Right renal cortex interstitium (tissue), 3 donors: ENCODE data around the gene MED23. TPM values are rescaled to one million over a fixed set of nuclear protein-coding genes. Genes with fewer than 3 reads are reported as not detected.

Experiments used
- DNase-seq, 3 donors: peaks; one replicate each; pipeline ENCODE4 v3.0.0-alpha.2; 2013; ENCODE audit warnings: low read depth in 3 of 3, low spot score in 2 of 3
- polyA plus RNA-seq, 3 donors: library from polyadenylated mRNA; unstranded; fragments of 120-200 nt; gene quantifications; one replicate each; pipeline ENCODE4 v1.2.1, GENCODE V29; 2013; ENCODE audit not compliant: insufficient read length in 3 of 3

MED23 gene
- 10 to 100 TPM; 50.0 to 52.3 (median 50.7) TPM for polyA plus RNA-seq

DNA sequence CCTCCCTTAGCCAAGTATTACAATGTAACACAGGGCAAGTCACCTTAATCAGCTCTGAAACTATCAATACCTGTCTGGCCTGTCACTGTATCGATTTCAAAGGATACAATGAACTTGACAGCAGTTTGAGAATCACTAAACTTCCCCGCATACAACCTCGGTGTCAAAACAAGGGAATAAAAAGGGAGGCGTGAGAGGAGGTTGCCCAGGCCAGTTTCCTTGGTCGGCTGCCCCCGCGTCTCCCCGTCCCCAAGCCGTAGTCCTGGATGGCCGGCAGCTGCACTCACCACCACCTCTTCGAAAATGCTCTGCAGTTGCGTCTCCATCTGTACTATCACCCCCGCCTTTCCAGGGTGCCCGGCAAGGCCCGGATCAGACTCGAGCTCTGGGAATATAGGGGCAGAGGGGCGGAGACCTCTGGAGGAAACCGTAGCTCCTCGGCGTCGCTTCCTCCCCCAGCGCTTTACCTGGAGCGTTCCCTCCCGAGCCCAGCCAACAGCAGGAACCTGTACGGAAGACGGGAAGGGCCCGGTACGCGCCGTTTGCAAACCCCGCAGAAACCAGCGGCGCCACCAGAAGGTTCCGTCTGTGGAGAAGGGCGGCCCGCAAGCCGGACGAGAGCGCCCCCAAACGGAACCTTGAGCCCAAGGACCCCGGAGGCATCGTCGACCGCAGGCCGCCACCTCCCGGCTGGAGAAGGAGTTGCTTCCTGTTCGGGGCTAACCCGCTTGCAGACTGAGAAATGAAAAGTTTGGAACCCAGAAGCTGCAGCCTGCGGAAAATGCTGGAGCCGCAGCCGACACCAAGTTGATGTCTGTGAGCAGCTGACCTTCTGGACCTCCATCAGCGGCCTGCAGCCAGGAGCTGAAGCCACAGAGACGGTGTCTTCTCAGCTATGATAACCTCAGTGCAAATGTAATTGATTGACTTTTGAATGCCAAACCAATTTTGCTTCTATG is at the start of gene MED23:
MED23 (minus strand) TSS at position 519 of the 959 bp plus-strand sequence; CDS start at position 326, 193 bp downstream.
- peak; percentile 89 to 92 (median 90) for DNase-seq

GRCh38 chr6:131673184-131673583 is 45.1 kb upstream of the MED23 start:
- DNase-seq, result no peak

DNA sequence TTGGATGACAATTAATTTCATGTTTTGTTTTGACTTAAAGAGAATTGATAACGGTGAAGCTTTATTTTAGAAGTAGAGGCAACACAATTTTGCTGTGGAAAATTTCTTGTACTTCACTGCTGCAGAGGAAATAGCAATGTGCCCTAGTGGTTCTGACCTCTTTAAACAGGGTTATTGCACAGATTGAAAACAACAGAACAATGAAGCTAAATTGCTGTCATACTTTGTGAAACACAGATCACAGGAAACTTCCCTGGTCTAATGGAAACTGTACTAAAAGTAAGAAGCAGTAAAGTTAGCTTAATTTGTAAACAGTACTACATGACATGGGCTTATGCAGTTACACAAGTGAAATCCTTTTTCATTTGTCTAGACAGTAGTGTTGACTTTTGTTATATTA is 41.8 kb upstream of the MED23 start:
- DNase-seq, result no peak

GRCh38 chr6:131663578-131664165 is 35.6 kb upstream of the MED23 start:
- DNase-seq, result no peak

GRCh38 chr6:131660195-131660594 is 32.2 kb upstream of the MED23 start:
- no peak for DNase-seq

- DNase-seq, result no peak
These were observed 30.2 kb upstream of the MED23 start for GRCh38 chr6:131658287-131658686.

GRCh38 chr6:131657630-131658111 is 29.6 kb upstream of the MED23 start:
- no peak for DNase-seq

DNA sequence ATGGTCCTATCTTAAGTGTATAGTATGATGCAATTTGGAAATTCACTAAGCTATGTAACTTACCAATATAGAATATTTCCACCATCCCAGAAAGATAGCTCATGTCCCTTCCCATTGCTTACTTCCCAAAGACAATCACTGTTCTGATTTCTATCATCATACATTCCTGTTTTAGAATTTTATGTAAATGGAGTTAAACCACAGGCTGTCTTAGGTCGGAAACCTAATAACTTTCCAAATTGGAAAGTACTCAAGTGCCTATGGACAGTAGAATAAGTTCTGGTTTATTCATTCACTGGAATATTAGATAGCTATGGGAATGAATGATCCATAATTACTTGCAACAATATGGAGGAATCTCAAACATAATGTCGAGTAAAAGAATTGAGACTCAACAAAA is 29.2 kb upstream of the MED23 start:
- no peak for DNase-seq

DNA sequence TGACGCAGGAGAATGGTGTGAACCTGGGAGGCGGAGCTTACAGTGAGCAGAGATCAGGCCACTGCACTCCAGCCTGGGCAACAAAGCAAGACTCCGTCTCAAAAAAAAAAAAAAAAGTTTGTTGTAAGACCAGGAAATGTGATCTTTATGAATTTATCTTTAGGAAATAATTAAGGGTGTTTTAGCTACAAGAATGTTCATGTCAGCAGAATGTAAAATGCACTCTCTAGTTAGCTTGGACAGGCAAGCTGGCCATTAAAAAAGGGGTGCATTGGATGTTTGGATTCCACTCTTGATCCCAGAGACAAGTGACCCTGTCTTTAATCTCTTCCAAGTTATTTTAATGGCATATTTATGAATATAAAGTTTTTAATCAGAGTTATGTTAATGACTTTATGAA is 28.6 kb upstream of the MED23 start:
- DNase-seq, result no peak

- no peak for DNase-seq
These were observed 27.9 kb upstream of the MED23 start for GRCh38 chr6:131655951-131656350.

DNA sequence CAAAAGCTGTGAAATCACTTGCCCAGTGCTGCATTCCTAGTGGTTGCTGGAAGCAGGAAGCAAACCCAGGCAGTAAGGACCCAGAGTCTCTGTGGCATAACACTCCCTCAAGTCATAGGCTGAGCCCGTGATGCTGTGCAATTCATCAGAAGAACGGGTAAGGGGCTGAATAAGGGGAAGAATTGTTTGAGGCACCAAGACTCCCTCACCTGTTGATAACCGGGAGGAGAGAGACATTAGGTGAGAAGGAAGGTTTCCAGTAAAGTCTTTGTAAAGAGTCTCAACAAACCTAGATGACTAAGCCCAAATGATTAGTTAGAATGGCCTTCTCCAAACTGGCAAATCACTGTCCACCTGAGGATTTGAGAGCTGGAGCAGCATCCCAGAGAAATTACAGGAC is 27.3 kb upstream of the MED23 start:
- no peak for DNase-seq

- DNase-seq, result no peak
These were observed 26.3 kb upstream of the MED23 start for GRCh38 chr6:131654326-131654725.

DNA sequence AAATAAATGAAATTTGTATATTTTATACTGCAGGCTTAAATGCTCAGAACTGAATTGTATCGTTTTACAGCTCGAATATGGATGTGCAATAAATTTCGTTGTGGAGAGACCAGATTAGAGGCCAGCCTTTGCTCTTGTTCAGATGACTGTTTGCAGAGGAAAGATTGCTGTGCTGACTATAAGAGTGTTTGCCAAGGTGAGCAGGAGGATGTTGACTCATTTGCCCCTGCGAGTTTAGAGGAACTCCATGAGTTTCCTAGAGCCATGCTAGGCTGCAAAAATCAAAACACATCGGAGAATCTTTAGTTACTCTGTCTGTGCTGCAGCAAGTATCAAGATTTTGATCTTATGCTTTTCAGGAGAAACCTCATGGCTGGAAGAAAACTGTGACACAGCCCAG is 24.4 kb upstream of the MED23 start:
- DNase-seq, result no peak

GRCh38 chr6:131651782-131652181 is 23.7 kb upstream of the MED23 start:
- DNase-seq, result no peak

DNA sequence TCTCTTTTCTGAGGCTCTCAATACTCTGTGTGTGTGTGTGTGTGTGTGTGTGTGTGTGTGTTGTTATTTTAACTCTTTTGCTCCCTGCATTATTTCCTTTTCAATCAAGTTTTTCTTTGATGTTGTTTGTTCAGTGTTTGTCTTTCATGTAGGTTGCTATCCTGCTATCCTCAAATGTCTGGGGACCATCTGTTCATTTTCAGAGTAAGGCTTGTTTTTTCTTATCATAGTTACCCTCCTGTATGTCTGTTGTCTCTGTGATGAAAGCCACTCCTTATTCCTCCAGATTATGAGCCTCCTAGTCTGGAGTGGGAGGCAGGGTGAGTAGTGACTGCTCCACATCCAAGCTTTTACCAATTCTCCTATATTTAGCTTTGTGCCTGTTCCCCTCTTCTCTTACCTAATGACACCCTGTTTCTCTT is 18.2 kb upstream of the MED23 start:
- DNase-seq, result no peak

DNA sequence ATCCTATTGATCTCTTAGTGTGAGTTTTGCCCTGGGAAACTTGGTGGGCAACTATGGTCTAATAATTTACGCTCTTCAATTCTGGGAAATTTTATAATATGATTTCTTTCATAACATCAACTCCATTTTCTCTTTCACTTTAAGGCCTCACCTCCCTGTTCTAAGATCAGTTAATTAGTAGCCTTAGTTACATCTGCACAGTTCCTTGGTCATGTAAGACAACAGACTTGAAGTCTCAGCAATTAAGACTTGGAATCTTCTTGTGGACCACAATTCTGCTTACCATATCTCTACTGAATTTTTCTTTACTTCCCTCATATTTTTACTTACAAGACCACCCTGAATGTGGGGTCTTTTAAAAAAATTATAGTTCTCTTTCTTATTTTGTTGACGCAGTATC is 17.8 kb upstream of the MED23 start:
- no peak for DNase-seq

- DNase-seq, result no peak
These were observed 16.9 kb upstream of the MED23 start for GRCh38 chr6:131644921-131645320.

- no peak for DNase-seq
These were observed 15.9 kb upstream of the MED23 start for GRCh38 chr6:131643855-131644460.

DNA sequence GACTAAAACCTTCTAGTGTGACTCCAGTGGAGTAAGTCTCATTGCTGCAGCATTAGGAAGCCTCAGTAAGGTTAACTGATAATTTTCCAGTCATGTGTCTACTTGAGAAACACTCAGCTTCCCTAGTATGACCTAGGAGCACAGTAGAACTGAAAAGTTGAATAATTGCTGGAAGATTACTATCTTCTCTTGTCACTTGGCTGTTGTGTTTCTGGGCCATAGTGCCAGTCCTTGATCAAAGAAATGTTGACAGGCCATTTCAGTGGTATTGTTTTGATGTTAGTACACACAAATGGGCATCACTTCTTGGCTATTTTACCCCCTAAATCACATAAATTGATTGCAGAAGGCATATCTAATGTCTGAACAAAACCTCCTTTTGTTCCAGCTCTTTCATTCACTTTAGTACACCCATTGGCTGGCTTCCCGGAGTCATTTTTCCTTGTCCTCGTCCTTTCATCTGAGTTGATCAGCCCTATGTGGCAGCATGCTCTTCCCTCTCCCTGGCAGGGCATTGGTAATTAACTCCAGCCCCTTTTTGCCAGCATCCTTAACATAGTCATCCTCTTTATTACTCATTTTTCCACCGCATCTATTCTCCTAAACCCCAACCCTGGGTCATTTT is 15.1 kb upstream of the MED23 start:
- DNase-seq, result no peak

- DNase-seq, result no peak
These were observed 14.5 kb upstream of the MED23 start for GRCh38 chr6:131642565-131642964.

DNA sequence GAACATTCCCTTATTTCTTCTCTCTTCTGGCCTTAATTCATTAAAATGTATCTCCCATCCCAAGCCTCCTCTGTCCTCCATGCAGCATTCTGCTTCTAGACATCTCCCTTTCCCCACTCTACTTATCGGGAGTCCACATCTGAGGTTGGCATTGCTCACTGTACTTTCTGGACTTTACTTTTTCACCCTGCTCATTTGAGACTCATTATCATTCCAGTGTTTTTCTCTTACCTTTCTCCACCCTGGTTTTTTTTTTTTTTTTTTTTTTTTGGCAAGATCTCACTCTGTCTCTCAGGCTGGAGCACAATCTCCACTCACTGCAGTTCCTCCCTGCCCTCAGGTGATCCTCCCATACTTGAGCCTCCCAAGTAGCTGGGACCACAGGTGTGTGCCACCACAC is 13.5 kb upstream of the MED23 start:
- DNase-seq, result no peak
